Measurements from ENCODE around the gene SH3PXD2B. TPM values are rescaled to one million over a fixed set of nuclear protein-coding genes. Genes with fewer than 3 reads are reported as not detected.
"Not testable (repeated sequence)": the region's sequence is repeated elsewhere in the genome, so short reads cannot be mapped to it uniquely, and the experiment has no call there.

The SH3PXD2B gene
- total and polyA plus RNA-seq, 8 donors = 4.2 to 24.9 (median 11.0) TPM

DNA sequence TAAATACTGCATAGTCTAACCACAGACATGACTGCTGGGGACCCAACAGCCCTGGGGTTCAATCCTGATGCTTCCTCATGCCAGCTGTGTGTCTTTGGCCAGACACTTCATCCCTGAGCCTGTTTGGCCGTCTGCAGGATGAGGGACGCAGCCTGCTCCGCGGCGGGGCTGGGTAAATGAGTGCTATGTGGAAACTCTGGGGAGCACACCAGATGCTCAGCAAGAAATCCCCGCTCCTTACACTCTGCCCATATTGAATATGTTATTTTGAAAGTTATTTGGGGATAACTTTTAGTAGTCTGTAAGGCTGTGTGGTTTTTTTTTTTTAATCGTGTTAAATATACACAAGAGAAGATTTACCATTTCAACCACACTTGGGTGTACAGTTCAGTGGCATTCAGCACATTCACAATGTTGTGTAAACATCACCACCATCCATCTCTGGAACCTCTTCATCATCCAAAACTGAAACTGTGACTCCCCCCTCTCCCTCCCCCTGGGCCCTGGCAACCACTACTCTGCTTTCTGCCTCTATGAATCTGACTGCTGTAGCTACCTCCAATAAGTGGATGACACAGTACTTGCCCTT, 42.7 kb downstream of the SH3PXD2B start:
- DNase-seq = no peak
- Histone ChIP-seq H3K9me3 (no peaks in the 10 kb centered on the region), H3K4me1 (peaks cover 20 to 27% (median 24%) of the 10 kb centered on the region in 3 donors), H3K36me3 (no peaks in the 10 kb centered on the region), H3K4me3 (no peak overlapping the region), H3K27ac (no peak overlapping the region), H3K27me3 (no peaks in the 10 kb centered on the region)
- no peak for FAIRE-seq
- intact Hi-C loops (cut with DNase I) = no loop called here
- ATAC-seq = no peak
- TF ChIP-seq, protein P1, sequence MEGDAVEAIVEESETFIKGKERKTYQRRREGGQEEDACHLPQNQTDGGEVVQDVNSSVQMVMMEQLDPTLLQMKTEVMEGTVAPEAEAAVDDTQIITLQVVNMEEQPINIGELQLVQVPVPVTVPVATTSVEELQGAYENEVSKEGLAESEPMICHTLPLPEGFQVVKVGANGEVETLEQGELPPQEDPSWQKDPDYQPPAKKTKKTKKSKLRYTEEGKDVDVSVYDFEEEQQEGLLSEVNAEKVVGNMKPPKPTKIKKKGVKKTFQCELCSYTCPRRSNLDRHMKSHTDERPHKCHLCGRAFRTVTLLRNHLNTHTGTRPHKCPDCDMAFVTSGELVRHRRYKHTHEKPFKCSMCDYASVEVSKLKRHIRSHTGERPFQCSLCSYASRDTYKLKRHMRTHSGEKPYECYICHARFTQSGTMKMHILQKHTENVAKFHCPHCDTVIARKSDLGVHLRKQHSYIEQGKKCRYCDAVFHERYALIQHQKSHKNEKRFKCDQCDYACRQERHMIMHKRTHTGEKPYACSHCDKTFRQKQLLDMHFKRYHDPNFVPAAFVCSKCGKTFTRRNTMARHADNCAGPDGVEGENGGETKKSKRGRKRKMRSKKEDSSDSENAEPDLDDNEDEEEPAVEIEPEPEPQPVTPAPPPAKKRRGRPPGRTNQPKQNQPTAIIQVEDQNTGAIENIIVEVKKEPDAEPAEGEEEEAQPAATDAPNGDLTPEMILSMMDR (IDR thresholded peaks at IDR 0.05) = no peak
- 70 to 80% methylated on average over 7 of the region's 7 CpGs for WGBS, 2 donors

DNA sequence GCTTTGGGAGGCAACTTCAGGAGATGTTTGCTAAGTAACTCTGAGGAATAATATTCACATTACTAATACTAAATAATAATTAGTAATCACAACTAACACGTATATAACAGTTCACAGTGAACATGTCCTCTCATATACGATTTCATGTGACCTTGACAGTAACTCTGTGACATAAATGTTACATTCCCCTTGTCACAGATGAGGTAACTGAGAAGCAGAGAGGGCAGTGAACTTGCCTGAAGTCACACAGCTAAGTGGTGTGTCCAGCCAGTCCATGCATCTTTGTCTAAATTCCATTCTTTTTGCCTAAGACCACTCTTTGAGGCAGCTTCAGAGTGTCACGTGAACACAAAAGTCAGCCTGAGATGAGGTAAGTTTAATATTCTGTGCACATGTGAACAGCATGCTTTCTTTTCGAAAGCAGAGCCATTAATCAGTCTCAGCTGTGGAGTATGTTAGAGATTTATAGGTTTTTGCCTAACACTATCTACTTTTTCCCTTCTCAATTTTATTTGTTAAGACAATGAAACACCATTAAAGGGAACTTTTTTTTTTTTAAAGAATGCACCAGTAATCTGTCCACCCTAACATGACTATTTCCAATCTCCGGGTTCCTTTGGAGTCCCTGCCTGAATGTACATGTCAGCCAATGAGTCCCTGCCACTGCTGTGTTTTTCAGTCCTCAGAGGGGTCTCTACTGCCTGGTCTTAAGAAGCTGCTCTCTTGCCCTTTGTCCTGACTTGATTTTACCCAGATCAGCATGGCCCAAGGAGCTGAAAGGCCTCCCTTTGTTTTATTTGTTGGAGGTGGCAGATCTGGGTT, 43.5 kb downstream of the SH3PXD2B start:
- FAIRE-seq (no peak), ATAC-seq (no peak)
- intact Hi-C loops (cut with DNase I) = no loop called here

DNA sequence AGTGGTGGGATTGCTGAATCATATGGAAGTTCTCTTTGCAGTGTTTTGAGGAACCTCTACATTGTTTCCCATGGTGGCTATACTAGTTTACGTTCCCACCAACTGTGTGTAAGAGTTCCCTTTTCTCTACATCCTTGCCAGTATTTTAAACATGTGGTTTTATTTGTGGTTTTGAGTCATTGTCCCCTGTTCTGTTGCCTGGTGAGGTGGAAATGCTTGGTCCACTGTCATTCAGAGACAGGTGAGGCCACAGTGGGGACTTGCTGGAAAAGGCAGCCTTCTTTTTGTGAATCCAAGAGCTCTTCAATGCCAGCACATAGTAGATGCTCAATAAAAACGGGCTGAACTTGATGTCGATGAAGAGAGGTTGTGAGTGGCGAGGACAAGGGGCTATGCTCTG, 44.2 kb downstream of the SH3PXD2B start:
- intact Hi-C loops (cut with DNase I) = no loop called here
- H3K36me3 ChIP-seq = no peaks in the 10 kb centered on the region
- ATAC-seq = no peak
- no peak overlapping the region for H3K4me3 ChIP-seq
- TF ChIP-seq, protein P1 (IDR thresholded peaks at IDR 0.05) = no peak
- DNase-seq = no peak
- H3K9me3 ChIP-seq = no peaks in the 10 kb centered on the region
- WGBS, 2 donors = 89 to 94% methylated on average over 4 of the region's 4 CpGs
- H3K27ac ChIP-seq = no peak overlapping the region
- H3K27me3 ChIP-seq = no peaks in the 10 kb centered on the region
- H3K4me1 ChIP-seq = peaks cover 14 to 25% (median 21%) of the 10 kb centered on the region in 3 donors
- FAIRE-seq = no peak

More for the DNA sequence above, 43.5 kb downstream of the SH3PXD2B start:
- H3K4me1 ChIP-seq = peaks cover 20 to 27% (median 24%) of the 10 kb centered on the region in 3 donors
- H3K27ac ChIP-seq = no peak overlapping the region
- 79 to 80% methylated on average over 5 of the region's 5 CpGs for WGBS, 2 donors
- H3K9me3 ChIP-seq = no peaks in the 10 kb centered on the region
- H3K36me3 ChIP-seq = no peaks in the 10 kb centered on the region
- H3K4me3 ChIP-seq = no peak overlapping the region
- DNase-seq = no peak
- TF ChIP-seq, protein P1 (IDR thresholded peaks at IDR 0.05) = no peak
- no peaks in the 10 kb centered on the region for H3K27me3 ChIP-seq

DNA sequence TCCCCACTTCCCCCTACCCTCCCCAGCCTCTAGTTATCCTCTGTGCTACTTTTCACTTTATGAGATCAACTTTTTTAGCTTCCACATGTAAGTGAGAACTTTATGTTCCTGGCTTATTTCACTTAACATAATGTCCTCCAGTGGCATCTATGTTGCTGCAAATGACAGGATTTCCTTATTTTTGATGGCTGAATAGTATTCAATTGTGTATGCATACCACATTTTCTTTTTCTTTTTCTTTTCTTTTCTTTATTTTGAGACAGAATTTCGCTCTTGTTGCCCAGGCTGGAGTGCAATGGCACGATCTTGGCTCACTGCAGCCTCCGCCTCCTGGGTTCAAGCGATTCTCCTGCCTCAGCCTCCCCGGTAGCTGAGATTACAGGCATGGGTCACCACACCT, 44.8 kb downstream of the SH3PXD2B start:
- WGBS, 2 donors = 95 to 98% methylated on average over 5 of the region's 5 CpGs
- H3K27ac ChIP-seq; H3K9me3 ChIP-seq; intact Hi-C loops (cut with DNase I); H3K36me3 ChIP-seq; H3K4me3 ChIP-seq; DNase-seq; H3K27me3 ChIP-seq; ATAC-seq; FAIRE-seq: not testable (repeated sequence)
- peaks cover 8 to 18% (median 16%) of the 10 kb centered on the region in 3 donors for H3K4me1 ChIP-seq

DNA sequence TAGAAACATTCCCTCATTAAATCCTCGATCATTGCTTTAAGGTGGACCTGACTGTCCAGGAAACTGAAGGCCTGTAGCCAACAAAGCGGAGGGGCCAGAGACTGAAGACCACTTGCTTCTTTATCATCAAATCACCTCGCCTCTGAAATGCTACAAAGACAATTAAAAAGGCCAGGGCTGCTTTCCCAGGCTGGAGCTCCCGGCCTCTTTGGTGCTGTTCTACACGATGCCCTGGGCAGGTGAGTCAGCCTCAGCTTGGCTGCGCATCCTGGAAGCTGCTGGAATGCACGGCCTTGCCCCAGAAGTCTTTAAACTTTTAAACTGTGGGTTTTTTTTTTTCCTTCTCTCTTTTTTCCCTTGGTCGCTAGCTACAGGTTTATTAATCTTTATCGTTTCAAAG, 46.5 kb downstream of the SH3PXD2B start:
- no peaks in the 10 kb centered on the region for H3K27me3 ChIP-seq
- no peak for DNase-seq
- FAIRE-seq = no peak
- peaks cover 0 to 6% (median 0%) of the 10 kb centered on the region in 3 donors for H3K4me1 ChIP-seq
- H3K27ac ChIP-seq = no peak overlapping the region
- no peak overlapping the region for H3K4me3 ChIP-seq
- intact Hi-C loops (cut with DNase I) = no loop called here
- TF ChIP-seq, protein P1 (IDR thresholded peaks at IDR 0.05) = no peak
- no peak for ATAC-seq
- H3K36me3 ChIP-seq = no peaks in the 10 kb centered on the region
- H3K9me3 ChIP-seq = no peaks in the 10 kb centered on the region
- 90 to 95% methylated on average over 9 of the region's 9 CpGs for WGBS, 2 donors
